AG04449 (cell line): ENCODE measurements around the gene SNRK.

Source experiments
- CTCF ChIA-PET: fragments of 350-600 bp; formaldehyde crosslinking; extraction: SDS; loops from one replicate; lab custom pipeline; 2021; ENCODE audit warnings: antibody characterized with exemption; lab: Yijun Ruan, JAX
- POLR2A ChIA-PET: fragments of 400-600, 350-600 bp; formaldehyde crosslinking; extraction: SDS; loops from one replicate; lab custom pipeline; 2020; ENCODE audit warnings: antibody characterized with exemption, inconsistent platforms; lab: Yijun Ruan, JAX
- DNase-seq: peaks from one replicate; pipeline ENCODE4 v3.0.0-alpha.2; 2010; ENCODE audit warnings: low read depth, low spot score
- H3K4me3 ChIP-seq: 2 replicates; pipeline ENCODE4 v1.5.1; 2011; ENCODE audit warnings: low read depth, mild to moderate bottlenecking, control low read depth, low read length
- TF ChIP-seq, protein P1 (sequence below): IDR thresholded peaks from one replicate; pipeline ENCODE4 v1.5.1; 2011; ENCODE audit warnings: mild to moderate bottlenecking, moderate library complexity, low read length, control low read depth, inconsistent platforms; ENCODE audit not compliant: insufficient read depth; ENCODE audit errors: missing control alignments

SNRK gene

DNA sequence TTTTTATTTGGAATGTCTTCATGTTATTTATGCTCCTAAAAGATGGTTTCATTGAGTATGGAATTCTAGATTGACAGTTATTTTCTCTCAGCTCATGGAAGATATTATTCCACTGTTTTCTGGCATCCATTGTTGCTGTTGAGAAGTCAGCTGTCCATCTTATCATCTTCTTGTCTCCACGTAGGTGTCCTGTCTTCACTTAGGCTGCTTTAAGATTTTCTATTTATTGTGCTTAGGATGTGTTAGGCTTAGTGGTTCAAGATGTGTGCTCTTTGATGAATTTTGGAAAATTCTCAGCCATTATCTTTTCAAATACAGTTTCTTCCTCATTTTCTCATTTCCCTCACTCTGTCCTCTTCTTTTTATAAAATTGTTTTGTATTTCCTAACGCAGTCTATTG lies 52.0 kb downstream of the SNRK start:
- ChIA-PET CTCF (interaction anchor here (1.7 kb wide), 1 partner anchor 377 kb away, joined by 3 read pairs; no protein-coding TSS in a partner anchor), POLR2A (no interaction called here)
- H3K4me3 ChIP-seq, result no peak overlapping the region
- TF ChIP-seq, protein P1, sequence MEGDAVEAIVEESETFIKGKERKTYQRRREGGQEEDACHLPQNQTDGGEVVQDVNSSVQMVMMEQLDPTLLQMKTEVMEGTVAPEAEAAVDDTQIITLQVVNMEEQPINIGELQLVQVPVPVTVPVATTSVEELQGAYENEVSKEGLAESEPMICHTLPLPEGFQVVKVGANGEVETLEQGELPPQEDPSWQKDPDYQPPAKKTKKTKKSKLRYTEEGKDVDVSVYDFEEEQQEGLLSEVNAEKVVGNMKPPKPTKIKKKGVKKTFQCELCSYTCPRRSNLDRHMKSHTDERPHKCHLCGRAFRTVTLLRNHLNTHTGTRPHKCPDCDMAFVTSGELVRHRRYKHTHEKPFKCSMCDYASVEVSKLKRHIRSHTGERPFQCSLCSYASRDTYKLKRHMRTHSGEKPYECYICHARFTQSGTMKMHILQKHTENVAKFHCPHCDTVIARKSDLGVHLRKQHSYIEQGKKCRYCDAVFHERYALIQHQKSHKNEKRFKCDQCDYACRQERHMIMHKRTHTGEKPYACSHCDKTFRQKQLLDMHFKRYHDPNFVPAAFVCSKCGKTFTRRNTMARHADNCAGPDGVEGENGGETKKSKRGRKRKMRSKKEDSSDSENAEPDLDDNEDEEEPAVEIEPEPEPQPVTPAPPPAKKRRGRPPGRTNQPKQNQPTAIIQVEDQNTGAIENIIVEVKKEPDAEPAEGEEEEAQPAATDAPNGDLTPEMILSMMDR, result no peak
- no peak for DNase-seq

- TF ChIP-seq, protein P1, result no peak
- no peak overlapping the region for H3K4me3 ChIP-seq
- CTCF ChIA-PET, result no interaction called here
- no peak for DNase-seq
- POLR2A ChIA-PET, result interaction anchor here (0.7 kb wide), 1 partner anchor 33 kb away, joined by 3 read pairs; no protein-coding TSS in a partner anchor
These were observed 54.1 kb downstream of the SNRK start for GRCh38 chr3:43340403-43340802.

DNA sequence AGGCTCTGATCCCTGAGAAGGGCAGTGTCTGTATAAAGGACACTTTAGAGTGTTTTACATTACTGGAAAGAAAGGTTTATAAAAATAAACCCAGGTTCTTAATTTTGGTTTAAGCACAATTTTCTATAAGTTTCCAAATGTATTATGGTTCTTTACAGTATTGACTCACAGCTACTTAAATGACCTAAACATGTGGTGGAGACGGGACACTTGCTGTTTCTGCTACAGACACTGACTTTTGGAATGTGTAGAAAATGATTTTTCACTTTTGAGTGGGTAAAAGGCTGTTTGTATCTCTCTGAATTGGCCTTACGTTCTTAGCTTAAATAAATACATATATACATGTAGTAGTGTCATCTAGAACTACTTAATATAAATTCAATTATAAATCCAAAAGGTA lies 55.4 kb downstream of the SNRK start:
- DNase-seq, result no peak
- TF ChIP-seq, protein P1, result no peak
- ChIA-PET CTCF (no interaction called here), POLR2A (no interaction called here)
- H3K4me3 ChIP-seq, result no peak overlapping the region

DNA sequence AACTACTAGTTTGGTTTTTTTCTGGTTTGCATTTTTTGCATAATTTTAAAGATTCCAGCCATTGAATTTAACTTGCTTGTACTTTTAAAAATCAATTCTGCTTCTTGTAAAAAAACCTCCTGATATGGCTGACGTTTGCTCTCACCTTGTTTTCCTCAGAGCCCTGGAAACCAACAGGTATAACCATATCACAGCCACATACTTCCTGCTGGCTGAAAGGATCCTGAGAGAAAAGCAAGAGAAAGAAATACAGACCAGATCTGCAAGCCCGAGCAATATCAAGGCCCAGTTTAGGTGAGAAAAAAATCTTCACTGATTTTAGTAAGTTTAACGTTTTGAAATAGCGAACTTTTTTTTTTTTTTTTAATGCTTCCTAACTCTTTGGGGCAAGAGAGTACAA lies 56.8 kb downstream of the SNRK start:
- CTCF ChIA-PET, result no interaction called here
- no peak overlapping the region for H3K4me3 ChIP-seq
- POLR2A ChIA-PET, result no interaction called here
- DNase-seq, result no peak
- TF ChIP-seq, protein P1, result no peak

- no peak for DNase-seq
- H3K4me3 ChIP-seq, result no peak overlapping the region
- TF ChIP-seq, protein P1, result no peak
- POLR2A ChIA-PET, result no interaction called here
- CTCF ChIA-PET, result no interaction called here
These were observed 57.5 kb downstream of the SNRK start for GRCh38 chr3:43343815-43344214.

GRCh38 chr3:43344520-43344919 lies 58.2 kb downstream of the SNRK start:
- ChIA-PET POLR2A (no interaction called here), CTCF (no interaction called here)
- TF ChIP-seq, protein P1, result no peak
- DNase-seq, result no peak
- H3K4me3 ChIP-seq, result no peak overlapping the region
